HG03280 (cell line): ENCODE data around the gene PDE4D.
"Not testable (repeated sequence)": the region's sequence is repeated elsewhere in the genome, so short reads cannot be mapped to it uniquely, and the experiment has no call there.

Experiments used
- ATAC-seq: cut with Tn5 transposase; IDR thresholded peaks from one replicate; pipeline ENCODE4 v1.9.1; 2021; ENCODE audit warnings: mild to moderate bottlenecking, moderate library complexity; ENCODE audit not compliant: unreplicated experiment

The PDE4D gene

DNA sequence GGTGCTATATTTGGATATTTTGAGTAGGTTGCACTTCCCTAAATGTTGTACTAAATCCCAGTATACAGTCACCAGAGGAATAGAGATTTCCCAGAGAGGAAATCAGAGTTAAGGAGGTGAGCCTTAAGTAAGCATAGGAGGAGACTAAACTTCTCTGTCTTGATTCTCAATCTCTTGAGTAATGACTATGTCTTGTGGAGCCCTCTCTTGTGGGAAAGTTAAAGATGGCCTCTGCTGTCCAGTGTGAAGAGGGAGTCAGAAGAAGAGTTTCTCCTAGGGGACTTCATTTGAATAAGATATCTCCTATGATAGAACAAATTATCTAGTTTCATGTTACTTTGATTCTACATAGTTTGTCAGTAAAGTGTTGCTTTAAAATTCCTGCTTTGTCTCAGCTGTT is 502.5 kb downstream of the PDE4D start:
- ATAC-seq: no peak

DNA sequence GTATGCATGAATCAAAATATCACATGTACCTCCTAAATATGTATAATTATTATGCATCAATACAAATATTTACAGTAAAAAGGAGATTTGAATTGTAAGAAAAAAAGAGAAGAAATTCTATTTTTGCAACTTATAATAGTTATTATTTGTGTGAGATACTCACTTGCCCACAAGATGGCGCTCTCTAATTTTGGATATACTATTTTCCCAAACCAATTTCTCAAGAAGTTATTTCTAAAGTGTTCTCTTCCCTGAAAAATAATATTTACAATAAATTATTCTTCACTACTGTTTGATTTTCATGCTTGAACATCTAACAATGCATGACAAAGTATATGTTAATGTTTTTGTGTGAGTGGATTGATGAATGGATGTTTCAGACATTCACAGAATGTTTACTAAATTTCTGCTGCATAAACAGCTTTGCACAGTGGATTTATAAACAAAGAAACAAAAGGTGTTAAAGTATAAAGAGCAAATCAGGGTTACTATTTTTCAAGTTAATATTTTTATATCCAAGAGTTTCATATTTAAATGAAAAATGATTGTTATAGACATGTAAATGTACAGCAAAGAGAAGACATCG is 503.4 kb downstream of the PDE4D start:
- ATAC-seq: no peak

DNA sequence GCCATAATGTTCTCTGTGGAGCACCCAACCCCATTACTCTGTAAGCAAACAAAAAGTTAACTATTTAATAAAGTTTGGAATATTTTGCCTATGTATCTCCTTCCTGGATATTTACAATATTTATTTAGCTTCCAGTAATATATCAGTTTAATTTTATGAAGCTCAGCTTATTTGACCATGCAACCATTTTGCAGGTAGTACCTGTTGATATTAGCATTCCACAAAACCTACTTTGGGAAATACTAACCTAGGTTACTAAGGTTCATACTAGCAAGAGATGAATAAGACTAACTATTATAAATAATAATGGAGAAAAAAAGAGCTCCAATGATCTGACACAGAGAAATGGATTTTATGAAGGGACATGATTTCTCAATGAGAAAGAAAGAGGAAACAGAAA is 506.4 kb downstream of the PDE4D start:
- no peak for ATAC-seq

DNA sequence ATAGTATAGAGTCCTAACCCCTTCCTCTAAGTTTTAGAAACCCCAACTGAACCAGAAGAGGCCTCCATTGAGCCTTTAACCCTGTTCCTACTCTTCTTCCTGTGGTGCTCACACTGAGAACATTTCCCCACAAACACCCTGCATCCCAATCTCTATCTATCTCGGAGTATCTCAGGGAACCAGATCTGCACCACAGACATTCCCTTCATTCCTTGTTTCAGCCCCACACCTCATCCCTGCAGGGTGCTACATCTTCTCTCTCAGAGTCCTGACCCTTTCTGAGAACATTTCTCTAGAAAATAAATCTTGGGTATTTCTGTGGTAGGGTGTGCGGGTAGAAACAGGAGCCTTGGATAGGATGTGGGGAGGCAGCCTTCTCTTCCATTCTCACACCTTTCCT is 507.8 kb downstream of the PDE4D start:
- ATAC-seq: no peak

DNA sequence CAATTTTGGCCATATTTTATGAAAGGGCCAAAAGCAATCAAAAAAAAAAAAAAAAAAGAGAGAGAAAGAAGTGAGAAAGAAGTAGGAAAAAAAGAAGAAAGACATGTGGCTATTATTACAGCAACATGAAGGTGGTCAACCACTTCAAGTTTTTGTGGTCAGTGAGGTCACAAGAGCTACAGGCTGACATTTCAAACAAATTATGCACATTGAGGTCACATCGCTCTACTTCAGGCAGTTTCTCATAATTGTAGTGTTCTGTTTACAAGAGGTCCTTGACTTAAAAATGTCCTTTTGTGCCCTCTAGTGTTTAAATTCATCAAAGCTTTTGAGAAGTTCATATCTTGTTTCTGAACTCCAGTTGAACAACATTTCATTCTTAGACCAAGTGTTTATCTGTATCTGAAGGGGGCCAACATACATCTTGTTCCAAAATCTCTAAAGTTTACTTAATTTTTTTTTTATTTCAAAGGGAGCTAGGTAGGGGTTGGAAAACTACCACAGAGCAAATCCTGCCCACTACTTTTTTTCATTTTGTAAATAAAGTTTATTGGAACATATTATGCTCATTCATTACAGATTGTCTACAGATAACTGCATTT is 513.1 kb downstream of the PDE4D start:
- peak; percentile 98 for ATAC-seq

DNA sequence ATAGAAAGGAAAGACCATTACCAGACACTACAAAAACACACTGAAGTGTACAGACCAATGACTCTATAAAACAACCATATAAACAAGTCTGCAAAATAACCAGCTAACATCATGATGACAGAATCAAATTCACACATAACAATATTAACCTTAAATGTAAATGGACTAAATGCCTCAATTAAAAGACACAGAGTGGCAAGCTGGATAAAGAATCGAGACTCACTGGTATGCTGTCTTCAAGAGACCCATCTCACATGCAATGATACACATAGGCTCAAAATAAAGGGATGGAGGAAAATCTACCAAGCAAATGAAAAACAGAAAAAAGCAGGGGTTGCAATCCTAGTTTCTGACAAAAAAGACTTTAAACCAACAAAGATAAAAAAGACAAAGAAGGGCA is 519.5 kb downstream of the PDE4D start:
- ATAC-seq: not testable (repeated sequence)

DNA sequence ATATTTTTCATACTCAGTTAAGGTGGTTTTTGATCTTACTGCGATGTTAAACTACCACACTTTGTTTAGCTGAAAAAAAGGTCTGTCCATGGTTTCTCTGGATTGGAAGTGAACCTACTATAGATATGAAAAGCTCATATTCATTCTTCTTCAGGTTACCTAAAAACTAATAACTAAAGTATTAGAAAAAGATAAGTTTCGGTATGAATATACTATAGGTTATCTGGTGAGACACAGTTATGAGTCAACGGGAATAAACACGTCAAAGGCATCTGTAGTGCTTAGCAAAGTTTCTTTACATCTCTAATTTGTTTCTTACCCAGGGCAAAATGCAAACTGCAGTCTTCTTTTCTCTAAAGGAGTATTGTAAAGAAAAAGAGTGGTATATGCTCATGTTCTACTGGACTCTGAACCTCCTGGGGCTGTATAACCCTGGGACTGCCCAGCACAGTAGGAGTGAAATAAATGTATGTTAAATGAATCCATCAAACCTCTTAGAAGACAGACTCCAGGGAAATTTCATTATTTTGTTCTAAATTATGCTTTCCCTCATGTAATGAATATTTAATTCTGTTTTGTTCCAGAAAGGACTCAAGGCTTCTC is 521.9 kb downstream of the PDE4D start:
- ATAC-seq: no peak

DNA sequence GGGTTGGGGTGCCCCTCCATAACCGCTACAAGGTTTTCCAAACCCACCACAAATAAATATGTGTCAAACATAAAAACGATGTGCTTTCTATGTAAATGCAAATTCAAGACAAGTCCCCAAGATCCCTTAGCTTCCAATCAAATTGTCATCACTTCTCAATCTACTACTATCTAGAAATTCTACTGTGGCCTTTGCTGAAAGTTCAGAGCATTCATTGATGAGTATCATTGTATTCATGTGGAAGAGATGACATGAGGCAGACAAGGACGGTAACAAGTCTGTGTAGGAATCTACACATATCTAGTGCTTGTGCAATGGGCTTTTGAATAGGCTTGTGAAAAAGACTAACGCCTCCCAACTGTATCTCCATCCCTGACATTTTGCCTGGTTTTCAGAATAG is 524.6 kb downstream of the PDE4D start:
- no peak for ATAC-seq

DNA sequence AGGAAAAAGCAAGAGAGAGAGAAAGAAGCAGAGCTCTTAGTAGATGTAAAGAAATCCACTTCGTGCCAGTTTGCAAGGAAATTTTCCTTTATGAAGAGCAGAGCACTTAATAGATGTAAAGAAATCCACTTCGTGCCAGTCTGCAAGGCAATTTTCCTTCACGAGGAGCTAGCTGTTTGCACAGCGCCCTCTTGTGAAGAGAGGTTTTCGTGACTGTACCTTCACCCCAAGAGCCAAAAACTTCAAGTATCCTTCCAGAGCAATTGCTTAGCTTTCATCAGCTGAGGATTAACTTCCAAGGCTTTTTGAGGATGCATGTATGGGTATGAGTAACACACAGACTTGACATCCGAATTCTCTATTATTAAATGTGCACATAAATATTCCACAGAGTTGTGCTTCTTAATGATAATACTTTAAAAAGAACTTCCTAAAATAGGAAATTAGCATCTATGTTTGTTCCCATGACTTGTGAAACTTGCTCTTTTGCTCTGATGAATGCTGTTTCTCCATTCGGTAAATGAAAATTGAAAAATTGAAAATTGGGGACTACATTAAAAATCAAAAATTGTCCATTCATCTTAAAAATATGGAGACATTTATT is 525.6 kb downstream of the PDE4D start:
- ATAC-seq: no peak

DNA sequence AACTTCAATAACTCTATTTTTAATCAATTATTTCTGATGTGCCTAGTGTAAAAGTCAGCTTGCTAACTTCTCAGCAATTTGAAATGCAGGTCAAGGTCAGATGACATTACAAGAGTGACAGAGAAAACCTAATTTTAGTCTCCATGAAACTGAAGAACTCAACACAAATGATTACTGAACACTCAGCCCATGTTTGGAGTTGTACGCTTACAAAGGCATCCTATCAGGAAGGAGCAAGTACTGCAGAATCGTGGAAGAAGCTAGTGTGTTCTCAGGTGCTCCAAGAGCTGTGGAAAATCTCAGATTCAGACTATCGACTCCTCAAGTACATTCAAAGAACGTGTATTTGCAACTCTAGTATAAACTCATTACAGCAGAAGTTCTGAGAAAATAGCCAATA is 526.7 kb downstream of the PDE4D start:
- ATAC-seq: no peak

DNA sequence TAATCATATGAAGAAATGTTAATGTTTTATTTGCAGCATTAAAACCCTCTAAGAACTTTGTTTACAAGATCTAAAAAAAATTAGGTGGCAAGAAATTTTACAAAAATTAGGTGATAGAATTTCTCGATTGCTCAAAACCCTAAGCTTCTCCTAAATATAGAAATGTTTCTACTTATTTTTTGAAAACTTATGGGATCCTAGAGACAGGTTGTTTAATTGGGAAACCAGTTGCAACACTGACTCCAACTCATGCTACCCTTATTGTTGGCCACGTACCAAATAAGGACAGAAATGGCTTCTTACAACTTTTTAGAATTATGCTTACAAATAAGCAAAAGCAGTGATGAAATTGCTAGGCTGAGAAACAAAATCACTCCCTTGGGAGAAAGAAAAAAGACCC is 531.1 kb downstream of the PDE4D start:
- ATAC-seq: no peak

DNA sequence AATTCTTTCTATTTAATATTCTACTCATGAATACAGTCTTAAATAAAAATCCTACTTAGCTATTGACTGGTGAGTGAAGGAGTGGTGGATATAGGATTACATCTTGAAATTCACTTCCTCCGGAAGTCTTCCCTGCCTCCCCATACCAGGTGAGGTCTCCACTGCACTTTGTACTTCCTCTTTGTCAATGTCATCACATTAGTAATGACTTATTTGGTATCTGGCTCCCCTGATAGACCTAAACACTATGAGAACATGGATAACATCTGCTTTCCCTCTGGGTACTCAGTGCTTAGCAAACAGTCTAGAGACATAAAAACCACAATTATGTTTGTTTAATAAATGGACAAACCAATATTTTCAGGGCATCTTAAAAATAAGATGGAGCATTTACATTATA is 532.1 kb downstream of the PDE4D start:
- no peak for ATAC-seq

DNA sequence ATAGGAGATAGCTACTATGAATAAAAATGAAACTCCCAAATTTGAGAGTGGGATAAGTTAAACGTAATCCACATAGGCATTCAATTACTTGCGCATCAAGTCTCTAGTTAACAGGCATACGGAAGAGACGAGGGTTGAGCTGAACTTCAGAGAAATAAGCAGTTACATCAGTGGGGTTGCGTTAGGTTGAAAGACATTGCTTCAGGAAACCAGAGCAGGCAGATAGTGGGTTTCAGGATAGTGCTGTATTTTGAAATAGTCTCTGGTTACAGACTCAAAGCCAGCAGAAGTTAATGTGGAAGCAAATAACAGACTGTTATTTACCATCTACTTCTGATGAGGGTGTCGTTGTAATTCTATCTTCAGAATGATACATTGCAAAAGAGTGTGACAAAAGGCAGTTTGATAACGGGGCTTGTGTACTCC is 533.4 kb downstream of the PDE4D start:
- ATAC-seq: no peak

DNA sequence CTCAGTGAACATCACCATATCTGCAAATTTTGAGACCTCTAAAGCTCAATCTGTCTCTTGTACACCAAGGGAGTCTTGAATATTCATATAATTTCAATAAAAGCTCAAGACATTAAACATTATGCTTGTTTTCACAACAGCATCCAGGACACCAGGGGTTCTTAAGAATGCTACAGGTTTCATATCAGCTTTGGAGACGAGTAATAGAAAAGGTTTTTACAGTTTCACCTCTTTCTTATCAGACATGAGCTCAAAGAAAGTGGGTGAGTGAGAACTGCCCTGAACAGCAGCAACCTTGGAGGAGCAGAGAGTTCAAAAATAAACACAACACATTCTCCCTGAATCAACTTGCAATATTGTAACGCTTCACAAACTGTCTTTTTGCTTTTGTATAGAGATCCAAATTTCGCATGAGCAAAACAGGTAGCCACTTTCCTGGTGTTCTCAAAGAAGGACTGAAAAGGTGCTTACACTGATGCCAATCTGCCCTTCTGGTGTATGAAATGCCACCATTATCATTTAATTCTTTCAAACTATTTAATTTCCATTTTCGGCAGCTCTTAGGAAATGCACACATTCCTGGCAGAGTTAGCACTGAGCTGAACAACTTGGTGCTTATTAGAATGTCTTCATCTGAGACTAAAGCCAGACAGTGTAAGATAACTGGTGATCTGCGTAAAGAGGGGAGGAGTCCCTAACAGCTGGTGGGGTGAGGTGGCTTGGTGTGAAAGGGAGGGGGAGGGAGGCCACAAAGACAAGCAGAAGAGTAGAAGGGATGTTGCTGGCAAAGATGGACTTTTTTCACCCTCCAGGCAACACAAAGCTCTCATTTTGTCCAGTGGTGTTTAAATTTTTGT is 535.3 kb downstream of the PDE4D start:
- no peak for ATAC-seq

DNA sequence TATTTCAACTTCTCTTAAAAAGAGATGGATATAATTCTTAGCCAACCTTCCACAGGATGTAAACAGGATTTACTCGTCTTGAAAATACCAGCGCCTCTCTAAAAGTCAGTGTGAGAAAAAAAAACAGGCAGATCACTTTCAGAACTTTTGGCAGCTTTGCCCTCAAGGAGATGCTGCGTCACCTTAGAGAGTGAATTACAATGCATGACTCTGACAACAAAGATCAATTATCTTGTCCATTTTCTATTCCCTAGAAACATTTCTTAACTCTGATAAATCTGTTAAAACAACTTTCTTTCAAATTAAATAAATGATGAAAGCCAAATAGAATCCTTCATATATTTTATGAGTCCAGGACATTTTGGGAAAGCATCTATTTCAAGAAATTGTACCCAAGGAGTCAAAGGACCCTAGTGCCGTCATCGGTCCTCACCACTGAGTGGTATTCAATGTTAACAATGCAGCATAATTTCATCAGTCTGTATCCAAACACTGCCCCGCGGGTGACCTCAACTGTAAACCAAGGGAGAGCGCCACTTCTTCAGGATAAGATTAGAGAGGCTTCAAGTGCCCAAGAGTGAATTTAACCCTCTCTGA is 536.0 kb downstream of the PDE4D start:
- ATAC-seq: no peak

DNA sequence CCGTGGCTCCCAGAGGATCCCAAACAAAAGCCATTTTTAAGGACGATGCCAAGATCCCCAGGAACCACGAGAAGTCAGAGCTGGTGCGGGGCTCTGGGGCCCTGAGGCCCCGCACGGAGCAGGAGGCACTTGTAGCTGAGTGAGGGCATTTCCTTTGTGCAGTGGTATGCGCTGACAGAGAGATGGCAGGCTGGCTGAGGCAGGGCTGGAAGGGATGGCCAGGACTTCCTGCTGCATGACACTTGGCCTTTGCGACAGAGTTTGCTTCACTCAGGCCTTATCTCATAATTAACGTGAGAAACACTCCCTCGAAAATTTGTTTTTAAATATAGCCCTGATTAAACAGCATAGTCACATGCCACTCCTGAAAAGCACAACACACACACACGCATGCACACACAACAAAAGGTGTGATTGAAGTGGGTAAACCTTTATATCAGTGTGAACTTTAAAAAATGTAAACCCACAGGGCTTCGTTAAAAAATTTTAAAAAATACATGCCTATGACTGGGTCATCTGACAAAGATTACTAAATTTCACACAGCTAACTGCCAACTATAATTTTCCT is 536.6 kb downstream of the PDE4D start:
- ATAC-seq: no peak

DNA sequence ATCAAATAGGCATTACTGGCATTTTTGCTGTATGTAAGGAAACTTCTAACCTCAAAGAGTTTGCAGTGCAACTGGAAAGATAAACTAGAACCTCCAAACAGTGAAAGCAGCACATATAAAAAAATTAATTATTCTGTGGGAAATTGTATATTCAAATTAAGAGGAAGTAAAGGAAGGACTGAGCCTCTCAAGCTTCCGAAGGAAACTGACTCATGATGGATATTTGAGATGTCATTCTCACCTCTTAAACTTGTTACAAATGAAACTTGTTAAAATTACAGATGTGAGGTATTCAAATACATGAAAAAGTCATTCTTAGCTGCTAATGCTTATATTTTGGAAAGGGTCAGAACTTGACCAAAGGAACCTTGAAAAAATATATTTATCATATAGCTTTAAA is 538.7 kb downstream of the PDE4D start:
- ATAC-seq: no peak

DNA sequence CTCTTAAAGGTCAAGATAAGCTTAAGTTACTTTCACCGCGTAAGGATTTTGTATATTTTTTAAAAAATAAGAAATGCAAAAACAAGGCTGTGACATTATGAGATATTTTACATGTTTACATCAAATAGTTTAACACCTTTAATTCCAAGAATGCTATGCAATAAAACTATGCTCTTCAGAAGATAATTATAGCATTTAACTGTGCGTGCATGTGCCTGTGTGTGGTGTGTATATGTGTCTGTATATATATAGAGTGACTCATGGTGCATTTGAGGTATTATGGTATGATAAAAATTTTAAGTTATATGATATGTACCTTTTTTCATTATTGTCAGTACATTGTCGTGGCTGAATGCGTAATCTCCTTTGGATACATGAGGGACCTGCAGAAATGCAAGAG is 539.3 kb downstream of the PDE4D start:
- no peak for ATAC-seq

DNA sequence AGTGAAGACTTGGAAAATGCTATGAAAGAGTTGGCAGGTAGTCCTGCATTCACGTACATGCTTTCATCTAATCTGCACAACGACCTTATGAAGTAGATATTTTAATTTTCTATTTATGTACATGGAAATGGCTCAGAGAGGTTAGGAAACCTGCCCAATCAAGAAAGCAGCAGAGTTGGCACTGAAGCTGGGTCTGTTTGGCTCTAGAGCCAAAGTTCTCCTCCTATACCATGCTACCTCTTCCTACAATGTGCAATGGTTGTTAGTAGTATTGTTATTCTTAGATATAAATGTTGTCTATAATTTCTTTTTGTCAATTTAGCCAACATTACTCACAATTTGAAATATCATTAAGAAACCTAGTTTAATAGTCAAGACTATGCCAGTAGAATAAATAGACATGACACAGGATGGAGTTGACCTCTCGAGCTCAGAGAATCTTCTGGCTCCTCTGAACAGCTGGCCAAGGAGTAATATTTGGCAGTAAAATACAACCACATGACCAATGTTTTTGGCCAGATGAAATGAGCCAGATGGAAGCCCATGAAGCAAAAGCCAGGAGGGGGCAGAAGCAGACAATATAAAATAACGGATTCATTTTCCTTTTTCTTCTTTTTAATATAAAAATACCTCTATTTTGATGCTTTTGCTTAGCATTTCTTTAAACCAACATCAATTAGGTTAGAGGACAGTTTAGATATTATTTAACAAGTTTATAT is 542.3 kb downstream of the PDE4D start:
- ATAC-seq: no peak

DNA sequence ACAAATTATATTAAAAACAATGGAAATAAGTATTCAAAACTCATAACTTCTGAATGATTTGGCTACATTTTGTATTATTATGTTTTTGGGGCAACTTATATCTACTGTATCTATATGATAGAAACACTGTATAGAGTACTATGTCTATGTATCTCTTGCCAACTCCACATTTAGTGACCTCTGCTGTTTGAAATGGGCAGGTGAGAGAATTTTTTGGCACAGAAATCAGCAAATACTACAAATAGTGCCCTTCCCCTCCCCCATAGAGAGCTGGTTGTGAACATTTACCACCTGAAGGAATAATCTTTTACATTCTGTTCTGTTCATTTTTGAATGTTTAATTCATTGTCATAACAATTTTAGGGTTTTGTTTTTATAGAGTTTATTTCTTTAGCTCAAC is 545.3 kb downstream of the PDE4D start:
- ATAC-seq: no peak
